Left ventricle myocardium superior (tissue), 1 donor: ENCODE results near the gene ARL4D. TPM values are rescaled to one million over a fixed set of nuclear protein-coding genes. Genes with fewer than 3 reads are reported as not detected.
"Not testable (repeated sequence)": the region's sequence is repeated elsewhere in the genome, so short reads cannot be mapped to it uniquely, and the experiment has no call there.

Experiments used
- ATAC-seq: fragments of 200-7000 bp; cut with Tn5 transposase; one replicate; pipeline ENCODE4 v1.9.1; 2020; ENCODE audit warnings: mild to moderate bottlenecking, moderate library complexity
- DNase-seq: peaks from one replicate; pipeline ENCODE4 v3.0.0-alpha.2; 2020
- intact Hi-C: fragments of 100-400 bp; cut with micrococcal nuclease; formaldehyde crosslinking; loops from one replicate; pipeline ENCODE4 v1.11.0; 2022
- total RNA-seq: library from RNA; stranded (reverse); fragmentation: NEBNext Ultra II Directional; extraction: Animal tissue kit (Norgen Biotek cat#: 25700); gene quantifications from one replicate; pipeline ENCODE4 v1.2.1, GENCODE V29; 2021
- donor health status: DM: no; HTN: yes; CAD: no; lungs with severe emphysema.

Gene ARL4D
- total RNA-seq, 1 donor from 2014 or later: 6.7 TPM

GRCh38 chr17:43389046-43389947 is 9.5 kb upstream of the ARL4D start:
- DNase-seq: peak; percentile 84
- peak; percentile 82 for ATAC-seq
- intact Hi-C loops: no loop called here

DNA sequence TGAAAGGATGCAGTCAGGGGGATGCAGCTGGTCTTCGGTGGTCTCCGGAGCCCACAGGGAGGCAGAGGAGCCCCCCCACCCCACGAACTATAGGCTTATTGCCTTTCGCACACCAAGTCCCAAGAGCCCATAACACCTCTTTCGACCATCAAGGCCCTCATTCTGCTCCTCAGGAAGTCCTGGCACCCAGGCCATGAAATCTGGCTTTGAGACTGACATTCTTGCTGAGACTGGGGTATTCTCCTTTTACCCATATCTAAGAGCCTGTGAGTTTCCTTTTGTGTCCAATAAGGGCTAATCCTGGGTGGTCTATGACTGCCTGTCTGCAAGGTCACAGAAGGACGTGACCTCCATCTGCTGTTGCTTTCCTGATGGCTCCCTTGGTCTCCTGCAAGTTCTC is 6.4 kb upstream of the ARL4D start:
- intact Hi-C loops: loop anchor here (5.0 kb wide), 1 partner anchor 90 kb away; the partner anchor contains the start of gene DHX8
- DNase-seq (no peak), ATAC-seq (no peak)

DNA sequence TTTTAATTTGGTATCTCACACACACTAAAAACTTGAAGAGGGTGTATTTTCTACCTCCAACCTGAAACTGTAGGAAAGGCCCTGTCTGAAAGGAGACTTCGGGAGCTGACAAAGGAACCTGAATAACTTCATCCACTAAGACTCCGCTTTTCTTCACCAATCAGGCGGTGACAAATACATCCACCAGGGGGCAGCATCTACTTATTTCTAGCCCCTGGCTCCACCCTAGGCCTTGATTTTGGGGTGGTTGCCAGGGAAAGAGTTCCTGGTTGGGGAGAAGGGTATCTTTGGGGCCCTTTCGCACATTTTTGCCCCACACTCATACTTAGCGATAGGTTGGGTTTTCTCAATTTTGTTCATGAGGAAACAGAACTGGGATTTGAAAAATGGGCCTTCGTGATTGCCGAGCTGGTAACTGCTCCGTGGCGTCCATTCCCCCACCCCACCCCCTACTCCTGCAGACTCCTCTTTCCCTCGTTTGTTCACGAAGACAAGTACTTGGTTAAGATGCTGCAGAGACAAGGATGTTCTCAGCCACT is 4.8 kb upstream of the ARL4D start:
- ATAC-seq (peak; percentile 54), DNase-seq (peak; percentile 83)
- intact Hi-C loops: loop anchor here (5.0 kb wide), 1 partner anchor 88 kb away; the partner anchor contains the start of gene DHX8

DNA sequence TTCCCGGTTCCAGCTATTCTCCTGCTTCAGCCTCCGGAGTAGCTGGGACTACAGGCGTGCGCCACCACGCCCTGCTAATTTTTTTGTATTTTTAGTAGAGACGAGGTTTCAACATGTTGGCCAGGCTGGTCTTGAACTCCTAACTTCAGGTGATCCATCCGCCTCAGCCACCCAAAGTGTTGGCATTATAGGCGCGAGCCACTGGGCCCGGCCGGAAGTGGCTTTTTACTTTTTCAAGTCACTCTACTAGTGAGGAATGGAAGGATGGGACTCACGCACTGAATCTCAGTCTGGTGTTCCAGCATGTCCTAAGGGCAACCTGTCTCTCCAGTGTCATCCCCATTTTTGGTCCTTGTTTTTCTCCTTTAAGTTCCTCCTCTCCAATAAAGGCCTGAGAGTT is 4.1 kb upstream of the ARL4D start:
- not testable (repeated sequence) for ATAC-seq, DNase-seq
- intact Hi-C loops: loop anchor here (5.0 kb wide), 1 partner anchor 88 kb away; the partner anchor contains the start of gene DHX8

DNA sequence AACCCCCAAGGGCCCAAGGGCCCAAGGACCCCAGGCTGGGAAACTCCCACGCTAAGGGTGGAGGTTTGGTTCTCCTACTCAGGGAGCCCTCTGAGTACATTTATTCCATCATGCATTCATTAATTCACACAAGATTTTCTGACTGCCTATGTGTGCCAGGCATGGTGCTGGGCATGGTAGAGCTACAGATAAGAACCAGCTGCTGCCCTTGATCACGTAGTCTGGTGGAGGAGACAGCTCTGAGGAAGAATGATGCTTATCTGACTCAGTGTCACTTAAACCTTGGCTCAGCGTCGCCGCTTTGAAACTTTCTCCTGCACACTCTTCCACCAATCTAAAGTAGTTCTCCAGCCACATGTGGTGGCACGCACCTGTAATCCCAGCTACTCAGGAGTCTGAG is 3.6 kb upstream of the ARL4D start:
- intact Hi-C loops: no loop called here

GRCh38 chr17:43396491-43397060 is 2.2 kb upstream of the ARL4D start:
- DNase-seq: no peak
- intact Hi-C loops: no loop called here
- no peak for ATAC-seq

More for the DNA sequence above, 3.6 kb upstream of the ARL4D start:
- no peak for ATAC-seq
- DNase-seq: no peak

- ATAC-seq (peak; percentile 7), DNase-seq (peak; percentile 48)
- intact Hi-C loops: no loop called here
These were observed 1.1 kb downstream of the ARL4D start for GRCh38 chr17:43399839-43400328.

DNA sequence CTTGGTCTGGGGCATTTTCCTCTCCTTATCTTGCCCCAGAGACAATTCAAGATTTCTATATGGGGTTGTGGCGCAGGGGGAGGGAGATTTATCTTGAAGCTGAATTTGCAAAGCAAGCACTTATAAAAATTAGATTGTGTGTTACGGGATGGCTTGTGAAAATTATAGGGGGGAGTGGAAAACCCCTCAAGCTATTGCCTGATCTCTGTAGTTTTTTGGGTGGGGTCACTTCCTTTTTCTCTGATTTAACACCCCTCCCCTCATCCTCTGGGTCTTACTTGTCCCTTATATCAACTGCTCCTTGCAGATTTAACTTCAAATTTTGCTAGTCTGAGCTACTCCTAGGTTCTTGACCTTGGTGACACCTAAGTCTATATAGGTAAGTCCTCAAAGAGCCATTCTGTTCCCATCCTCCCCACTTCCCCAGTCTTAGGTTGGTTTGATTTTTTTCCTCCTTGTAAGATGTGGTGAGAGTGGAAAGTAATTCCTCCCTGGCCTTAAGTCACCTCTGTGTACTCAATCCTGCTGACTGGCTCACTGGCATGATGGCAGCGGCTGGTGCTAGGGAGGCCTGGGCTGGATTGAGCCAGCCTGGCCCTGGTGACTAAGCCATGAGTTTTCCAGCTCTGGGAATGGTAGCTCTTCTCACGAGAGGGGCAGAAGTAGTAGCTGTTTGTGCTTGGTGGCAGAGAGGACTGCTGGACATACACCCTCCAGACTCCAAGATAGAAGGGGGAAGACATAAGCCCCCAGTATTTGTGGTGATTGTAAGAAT is 2.3 kb downstream of the ARL4D start:
- DNase-seq (no peak), ATAC-seq (no peak)
- intact Hi-C loops: no loop called here

DNA sequence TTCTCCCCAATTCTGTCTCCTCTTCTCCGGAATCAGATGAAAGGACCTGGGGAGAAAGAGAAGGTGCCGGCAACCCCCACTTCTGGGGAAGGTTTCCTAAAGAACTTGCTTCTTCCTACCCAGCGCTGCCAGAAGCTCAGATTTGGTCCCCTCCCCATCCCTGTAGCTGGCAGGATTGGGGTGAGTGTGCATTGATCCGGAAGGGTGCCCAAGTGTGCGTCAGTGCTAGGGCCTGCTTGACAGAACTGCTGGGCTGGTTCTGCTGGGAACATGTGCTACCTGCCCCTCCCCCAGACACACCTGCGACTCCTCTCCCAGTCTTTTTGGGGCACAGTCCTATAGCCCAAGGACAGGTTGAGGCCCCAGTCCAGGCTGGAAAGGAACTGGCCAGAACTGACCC is 3.3 kb downstream of the ARL4D start:
- intact Hi-C loops: no loop called here
- DNase-seq (no peak), ATAC-seq (no peak)

- DNase-seq (no peak), ATAC-seq (no peak)
- intact Hi-C loops: no loop called here
These were observed 3.8 kb downstream of the ARL4D start for GRCh38 chr17:43402567-43402966.

GRCh38 chr17:43403846-43404245 is 5.1 kb downstream of the ARL4D start:
- no peak for DNase-seq
- ATAC-seq: no peak
- intact Hi-C loops: no loop called here

- DNase-seq (no peak), ATAC-seq (no peak)
- intact Hi-C loops: no loop called here
These were observed 7.1 kb downstream of the ARL4D start for GRCh38 chr17:43405861-43406260.

DNA sequence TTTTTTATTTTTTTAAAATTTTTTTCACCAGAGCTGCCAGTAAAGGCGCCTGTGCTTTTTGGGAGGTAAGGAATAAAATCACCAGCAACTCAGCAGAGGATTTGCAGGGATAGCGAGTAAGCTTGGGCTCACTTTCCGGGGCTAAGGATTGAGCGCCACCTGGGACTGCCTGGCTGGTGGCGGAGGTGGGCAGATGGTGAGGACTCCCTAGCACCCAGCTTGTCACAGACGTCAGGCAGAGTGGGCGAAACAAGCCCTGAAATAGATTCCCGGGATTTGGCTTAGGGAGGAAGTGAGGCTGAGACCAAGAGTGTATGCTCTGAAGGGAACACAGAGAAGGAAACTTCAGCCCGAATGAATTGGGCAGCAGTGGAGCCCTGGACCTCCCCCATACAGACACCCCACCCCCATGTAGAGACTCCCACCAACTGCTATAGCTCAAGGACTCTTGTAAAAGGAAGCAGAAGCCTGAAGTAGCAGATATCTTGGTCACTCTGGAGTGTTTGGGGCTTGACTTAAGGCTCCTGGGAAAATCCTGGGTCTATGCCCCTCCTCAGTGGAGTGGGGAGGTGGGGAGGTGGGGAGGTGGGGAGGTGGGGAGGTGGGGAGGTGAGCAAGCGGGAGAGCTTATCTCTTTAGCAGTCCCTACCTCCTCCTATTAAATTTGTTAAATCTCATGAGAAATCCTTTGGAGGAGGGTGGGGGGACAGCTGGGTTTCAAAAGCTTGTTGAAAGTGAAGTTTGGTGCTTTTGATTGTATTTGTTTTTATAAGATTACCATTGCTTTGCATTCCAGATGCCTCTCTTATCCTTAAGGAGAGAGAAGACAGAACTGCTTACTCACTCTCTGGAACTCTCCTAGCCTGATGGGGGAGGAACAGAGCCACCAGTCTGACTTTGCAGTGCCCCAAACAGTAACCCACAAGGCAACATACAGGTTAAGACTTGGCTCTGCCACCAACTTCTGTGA is 8.2 kb downstream of the ARL4D start:
- intact Hi-C loops: no loop called here
- ATAC-seq (no peak), DNase-seq (no peak)

GRCh38 chr17:43409131-43409530 is 10.3 kb downstream of the ARL4D start:
- intact Hi-C loops: no loop called here
- DNase-seq (no peak), ATAC-seq (no peak)

DNA sequence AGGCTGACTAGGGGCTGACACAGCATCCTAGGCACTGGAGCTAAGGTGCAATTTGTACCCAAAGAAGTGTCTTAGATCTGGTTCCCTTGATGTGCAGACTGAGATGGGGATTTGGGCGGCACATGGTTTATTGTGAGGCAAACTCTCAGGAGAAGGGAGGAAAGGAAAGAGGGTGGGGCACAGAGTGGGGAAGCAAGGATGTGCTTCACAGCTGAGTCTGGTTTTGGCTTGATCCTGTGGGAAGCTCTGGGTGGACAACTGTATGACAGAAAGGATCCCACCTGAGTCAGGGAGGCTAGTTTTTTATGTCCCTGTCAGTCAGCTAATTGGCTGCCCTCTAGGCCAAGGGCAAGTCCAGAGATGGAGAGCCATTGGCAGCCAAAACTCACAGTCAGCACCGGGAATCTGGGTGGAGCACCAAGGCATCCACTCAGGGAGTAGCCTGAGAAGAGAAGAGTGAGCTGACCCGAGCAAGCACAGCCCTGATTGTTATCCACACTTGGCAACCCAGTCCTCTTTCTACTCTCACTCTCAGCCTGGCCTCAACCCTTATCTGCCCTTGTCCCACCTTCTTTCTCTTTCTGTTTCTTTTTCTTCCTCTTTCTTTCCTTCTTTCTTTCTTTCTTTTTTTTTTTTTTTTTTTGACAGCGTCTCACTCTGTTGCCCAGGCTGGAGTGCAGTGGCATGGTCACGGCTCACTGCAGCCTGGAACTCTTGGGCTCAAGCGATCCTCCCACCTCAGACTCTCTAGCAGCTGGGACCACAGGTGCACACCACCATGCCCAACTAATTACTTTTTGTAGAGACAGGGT is 12.0 kb downstream of the ARL4D start:
- intact Hi-C loops: no loop called here
- peak; percentile 82 for ATAC-seq
- peak; percentile 41 for DNase-seq

- DNase-seq: no peak
- no peak for ATAC-seq
- intact Hi-C loops: no loop called here
These were observed 12.5 kb downstream of the ARL4D start for GRCh38 chr17:43411369-43411677.

DNA sequence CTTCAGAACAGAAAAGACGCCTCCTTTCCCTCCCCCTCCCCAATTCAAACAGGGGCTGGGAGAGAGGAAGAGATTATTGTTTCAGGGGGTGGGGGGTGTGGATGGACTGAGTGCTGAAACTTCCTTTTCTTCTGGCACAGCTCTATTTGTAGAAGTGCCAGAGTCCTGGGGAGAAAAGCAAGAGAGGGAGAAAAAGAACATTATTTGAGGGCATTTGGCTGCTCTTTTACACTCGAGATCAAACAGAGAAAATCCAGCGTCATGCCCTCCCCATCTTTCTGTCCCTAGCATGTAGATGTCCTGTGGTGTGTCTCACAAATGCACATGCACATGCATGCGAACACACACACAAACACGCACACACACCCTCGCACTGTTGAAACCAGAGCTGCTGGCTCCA is 13.0 kb downstream of the ARL4D start:
- intact Hi-C loops: no loop called here
- no peak for ATAC-seq
- DNase-seq: no peak

DNA sequence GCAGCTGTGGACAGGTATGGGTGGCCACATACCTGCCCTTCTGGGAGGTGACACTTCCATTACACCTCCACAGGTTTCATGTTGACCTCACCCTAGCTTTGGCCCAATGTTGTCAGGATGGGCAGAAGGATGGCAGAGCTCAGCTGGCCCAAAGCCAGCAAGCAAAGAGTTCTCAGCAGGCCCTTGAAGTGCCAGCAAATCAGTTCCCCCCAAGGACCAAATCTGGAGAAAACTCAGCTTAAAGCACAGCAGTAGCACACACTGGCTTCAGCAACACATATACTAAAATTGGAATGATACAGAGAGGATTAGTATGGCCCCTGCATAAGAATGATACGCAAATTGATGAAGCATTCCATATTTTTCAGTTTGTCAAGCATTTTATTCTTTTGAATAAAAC is 13.4 kb downstream of the ARL4D start:
- intact Hi-C loops: no loop called here
- DNase-seq (no peak), ATAC-seq (no peak)
